Neural cell (in vitro differentiated cells): ENCODE results near the gene NUDT3.

Source experiments
- EZH2 ChIP-seq: fragments of 200-600, 300-800 bp; shearing (Covaris generic), sonication (generic); IDR thresholded peaks from 2 replicates; pipeline ENCODE4 v1.6.1; 2014; ENCODE audit warnings: antibody characterized with exemption, low read length, borderline replicate concordance, mild to moderate bottlenecking; ENCODE audit not compliant: insufficient read depth, poor library complexity, severe bottlenecking
- MXI1 ChIP-seq: fragments of 450-650 bp; conservative IDR thresholded peaks from 2 replicates; pipeline ENCODE4 v1.6.1; 2014; ENCODE audit warnings: antibody characterized with exemption, mild to moderate bottlenecking; ENCODE audit not compliant: poor library complexity, severe bottlenecking
- POLR2AphosphoS5 ChIP-seq: IDR thresholded peaks from 2 replicates; pipeline ENCODE4 v1.6.1; 2012
- RAD21 ChIP-seq: fragments of 450-650 bp; conservative IDR thresholded peaks from 2 replicates; pipeline ENCODE4 v1.6.1; 2014; ENCODE audit warnings: antibody characterized with exemption, mild to moderate bottlenecking, moderate library complexity
- SMC3 ChIP-seq: fragments of 450-650 bp; conservative IDR thresholded peaks from 2 replicates; pipeline ENCODE4 v1.6.1; 2014; ENCODE audit warnings: antibody characterized with exemption, mild to moderate bottlenecking, moderate library complexity; ENCODE audit not compliant: poor library complexity
- TF ChIP-seq, protein P1 (sequence below): fragments of 450-650 bp; IDR thresholded peaks from 2 replicates; pipeline ENCODE4 v1.5.1; 2014; ENCODE audit warnings: antibody characterized with exemption, mild to moderate bottlenecking, moderate library complexity; ENCODE audit not compliant: poor library complexity, severe bottlenecking

DNA sequence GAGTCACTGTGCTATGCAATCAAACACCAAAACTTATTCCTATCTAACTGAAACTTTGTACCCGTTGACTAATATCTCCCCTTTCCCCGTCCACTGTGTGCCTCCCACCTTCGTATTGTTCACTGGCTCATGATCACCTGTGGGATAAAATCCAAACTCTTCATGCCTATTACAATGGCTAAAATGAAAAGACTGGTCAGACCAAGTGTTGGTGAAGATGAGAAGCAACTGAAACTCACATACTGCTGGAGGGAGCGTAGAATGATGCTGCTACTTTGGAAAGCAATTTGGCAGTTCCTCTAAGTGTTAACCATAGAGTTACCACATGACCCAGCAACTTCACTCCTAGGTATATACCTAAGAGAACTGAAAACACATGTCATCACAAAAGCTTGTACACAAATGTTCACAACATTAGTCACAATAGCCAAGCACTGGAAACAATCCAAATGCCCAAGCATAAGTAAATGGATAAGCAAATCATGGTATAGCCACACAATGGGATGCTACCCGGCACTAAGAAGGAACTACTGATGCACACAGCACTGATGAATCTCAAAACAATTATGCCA, 20.3 kb upstream of the NUDT3 start:
- TF ChIP-seq POLR2AphosphoS5: no peak
- TF ChIP-seq EZH2: no peak
- TF ChIP-seq, protein P1, sequence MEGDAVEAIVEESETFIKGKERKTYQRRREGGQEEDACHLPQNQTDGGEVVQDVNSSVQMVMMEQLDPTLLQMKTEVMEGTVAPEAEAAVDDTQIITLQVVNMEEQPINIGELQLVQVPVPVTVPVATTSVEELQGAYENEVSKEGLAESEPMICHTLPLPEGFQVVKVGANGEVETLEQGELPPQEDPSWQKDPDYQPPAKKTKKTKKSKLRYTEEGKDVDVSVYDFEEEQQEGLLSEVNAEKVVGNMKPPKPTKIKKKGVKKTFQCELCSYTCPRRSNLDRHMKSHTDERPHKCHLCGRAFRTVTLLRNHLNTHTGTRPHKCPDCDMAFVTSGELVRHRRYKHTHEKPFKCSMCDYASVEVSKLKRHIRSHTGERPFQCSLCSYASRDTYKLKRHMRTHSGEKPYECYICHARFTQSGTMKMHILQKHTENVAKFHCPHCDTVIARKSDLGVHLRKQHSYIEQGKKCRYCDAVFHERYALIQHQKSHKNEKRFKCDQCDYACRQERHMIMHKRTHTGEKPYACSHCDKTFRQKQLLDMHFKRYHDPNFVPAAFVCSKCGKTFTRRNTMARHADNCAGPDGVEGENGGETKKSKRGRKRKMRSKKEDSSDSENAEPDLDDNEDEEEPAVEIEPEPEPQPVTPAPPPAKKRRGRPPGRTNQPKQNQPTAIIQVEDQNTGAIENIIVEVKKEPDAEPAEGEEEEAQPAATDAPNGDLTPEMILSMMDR: no peak
- TF ChIP-seq SMC3: no peak
- TF ChIP-seq MXI1: no peak
- TF ChIP-seq RAD21: no peak
